HepG2 (cell line): Measurements from ENCODE around the gene FAM219B. TPM values are rescaled to one million over a fixed set of nuclear protein-coding genes. Genes with fewer than 3 reads are reported as not detected.

Source experiments
- CREM ChIP-seq, 2 experiments: sonication (generic) in 1 of 2; formaldehyde crosslinking in 1 of 2; IDR thresholded peaks; 2 replicates each; pipeline versions ENCODE4 v1.4.0 to v1.6.1; 2016 to 2020; ENCODE audit warnings: antibody characterized with exemption in 1 of 2, mild to moderate bottlenecking in 1 of 2, missing genetic modification reagents in 1 of 2
- HNRNPLL ChIP-seq: fragments of 200-400 bp; formaldehyde crosslinking; IDR thresholded peaks from 2 replicates; pipeline ENCODE4 v1.6.1; 2017; ENCODE audit warnings: mild to moderate bottlenecking, low read depth, low read length; ENCODE audit not compliant: poor library complexity, severe bottlenecking
- RFX3 ChIP-seq: IDR thresholded peaks from 2 replicates; pipeline ENCODE4 v1.6.1; 2016; ENCODE audit warnings: missing biosample characterization, missing genetic modification reagents
- SCMH1 ChIP-seq: sonication (generic); formaldehyde crosslinking; IDR thresholded peaks from 2 replicates; pipeline ENCODE4 v1.9.0; 2021; ENCODE audit warnings: missing genetic modification reagents, mild to moderate bottlenecking, borderline replicate concordance
- STAG1 ChIP-seq: sonication (generic); formaldehyde crosslinking; IDR thresholded peaks from 2 replicates; pipeline ENCODE4 v1.4.0; 2020; ENCODE audit warnings: missing genetic modification reagents
- TCF7 ChIP-seq: sonication (generic); IDR thresholded peaks from 2 replicates; pipeline ENCODE4 v1.6.1; 2016; ENCODE audit warnings: antibody characterized with exemption, low read depth
- ZC3H13 ChIP-seq: sonication (generic); formaldehyde crosslinking; IDR thresholded peaks from 2 replicates; pipeline ENCODE4 v1.8.1; 2023; ENCODE audit warnings: mild to moderate bottlenecking, missing genetic modification reagents, moderate library complexity
- ZKSCAN8 ChIP-seq: IDR thresholded peaks from 2 replicates; pipeline ENCODE4 v1.6.1; 2016; ENCODE audit warnings: borderline replicate concordance, missing genetic modification reagents, missing compliant biosample characterization
- ZNF430 ChIP-seq: sonication (generic); formaldehyde crosslinking; IDR thresholded peaks from 2 replicates; pipeline ENCODE4 v1.9.0; 2021; ENCODE audit warnings: mild to moderate bottlenecking, missing genetic modification reagents
- ZNF451 ChIP-seq: sonication (generic); formaldehyde crosslinking; IDR thresholded peaks from 2 replicates; pipeline ENCODE4 v1.5.0; 2020; ENCODE audit warnings: mild to moderate bottlenecking, missing genetic modification reagents
- ZNF468 ChIP-seq: sonication (generic); formaldehyde crosslinking; IDR thresholded peaks from 2 replicates; pipeline ENCODE4 v1.8.0; 2022; ENCODE audit warnings: mild to moderate bottlenecking, moderate library complexity, missing genetic modification reagents
- ZNF841 ChIP-seq: sonication (generic); formaldehyde crosslinking; IDR thresholded peaks from 2 replicates; pipeline ENCODE4 v1.8.1; 2023; ENCODE audit warnings: missing genetic modification reagents, borderline replicate concordance
- polyA plus RNA-seq, 8 experiments: library from polyadenylated mRNA; depleted of rRNA in 3 of 8; stranded (reverse) in 7 of 8; unstranded in 1 of 8; fragments of >200 nt; fragmentation: Illumina TruSeq in 4 of 8; extraction: Trizol in 4 of 8; gene quantifications; 2 replicates each; pipeline versions ENCODE4 v1.2.1 to v1.2.3, GENCODE V29; 2011 to 2016; ENCODE audit warnings: low read depth in 4 of 8, missing spikeins in 1 of 8, mixed read lengths in 1 of 8; ENCODE audit not compliant: insufficient read depth in 1 of 8
- total RNA-seq, 5 experiments: library from RNA; depleted of rRNA; stranded (reverse); fragments of >200 nt; fragmentation: Illumina TruSeq; extraction: Trizol; gene quantifications; 2 replicates each; pipeline ENCODE4 v1.2.3, GENCODE V29; 2016; ENCODE audit warnings: low read depth in 1 of 5
- TF ChIP-seq, protein P1 (sequence below): IDR thresholded peaks from 2 replicates; pipeline ENCODE4 v1.6.1; 2016
- TF ChIP-seq, protein P2 (sequence below): sonication (generic); formaldehyde crosslinking; IDR thresholded peaks from 2 replicates; pipeline ENCODE4 v1.4.0; 2020; ENCODE audit warnings: mild to moderate bottlenecking, low read depth, missing genetic modification reagents
- TF ChIP-seq, protein P3 (sequence below), 2 experiments: sonication (generic) in 1 of 2; formaldehyde crosslinking in 1 of 2; IDR thresholded peaks; 2 replicates each; pipeline versions ENCODE4 v1.4.0 to v1.6.1; 2018 to 2020; ENCODE audit warnings: missing genetic modification reagents in 2 of 2, borderline replicate concordance in 1 of 2, low read depth in 1 of 2, mild to moderate bottlenecking in 1 of 2, missing biosample characterization in 1 of 2
- TF ChIP-seq, protein P4 (sequence below): sonication (generic); formaldehyde crosslinking; IDR thresholded peaks from 2 replicates; pipeline ENCODE4 v1.4.0; 2020; ENCODE audit warnings: missing genetic modification reagents
- TF ChIP-seq, protein P5 (sequence below): sonication (generic); formaldehyde crosslinking; IDR thresholded peaks from 2 replicates; pipeline ENCODE4 v1.4.0; 2020; ENCODE audit warnings: mild to moderate bottlenecking, missing genetic modification reagents
- TF ChIP-seq, protein P6 (sequence below): sonication (generic); formaldehyde crosslinking; conservative IDR thresholded peaks from 2 replicates; pipeline ENCODE4 v1.8.0; 2022; ENCODE audit warnings: low read depth, missing genetic modification reagents
- TF ChIP-seq, protein P7 (sequence below): sonication (generic); formaldehyde crosslinking; IDR thresholded peaks from 2 replicates; pipeline ENCODE4 v1.4.0; 2020; ENCODE audit warnings: missing genetic modification reagents; ENCODE audit errors: not compliant biosample characterization

FAM219B gene
- total and polyA plus RNA-seq, 2 of the 13 experiments (the other 11 are each of a cell fraction or from before 2014, with no cell fraction given) = 36.6 to 50.2 TPM

DNA sequence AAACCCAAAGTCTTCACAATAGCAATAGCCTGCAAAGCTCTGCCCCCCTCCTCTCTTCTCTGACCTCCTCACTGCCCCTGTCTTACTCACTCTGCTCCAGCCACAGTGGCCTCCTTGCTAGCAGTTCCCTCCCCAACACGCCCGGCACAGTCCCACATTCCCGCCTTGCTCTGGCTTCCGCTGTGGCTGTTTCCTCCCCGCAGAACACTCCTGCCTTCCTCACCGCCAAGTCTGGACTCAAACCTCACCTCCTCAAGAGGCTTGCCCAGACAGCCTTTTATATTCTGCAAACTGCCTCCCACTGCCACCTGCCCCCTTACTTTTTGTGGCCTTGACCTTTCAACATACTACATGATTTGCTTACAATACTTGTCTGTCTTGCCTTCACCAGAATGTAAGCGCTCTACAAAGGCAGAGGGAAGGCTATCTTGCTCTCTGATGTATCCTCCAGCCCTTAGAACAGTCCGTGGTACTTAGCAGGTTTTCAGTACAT lies 17.2 kb downstream of the FAM219B start (continued):
- TF ChIP-seq, protein P1, sequence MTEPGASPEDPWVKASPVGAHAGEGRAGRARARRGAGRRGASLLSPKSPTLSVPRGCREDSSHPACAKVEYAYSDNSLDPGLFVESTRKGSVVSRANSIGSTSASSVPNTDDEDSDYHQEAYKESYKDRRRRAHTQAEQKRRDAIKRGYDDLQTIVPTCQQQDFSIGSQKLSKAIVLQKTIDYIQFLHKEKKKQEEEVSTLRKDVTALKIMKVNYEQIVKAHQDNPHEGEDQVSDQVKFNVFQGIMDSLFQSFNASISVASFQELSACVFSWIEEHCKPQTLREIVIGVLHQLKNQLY = no peak
- TF ChIP-seq SCMH1 (CRISPR knock-in tag) = no peak
- no peak for TF ChIP-seq ZNF430 (CRISPR knock-in tag)
- TF ChIP-seq, protein P2, sequence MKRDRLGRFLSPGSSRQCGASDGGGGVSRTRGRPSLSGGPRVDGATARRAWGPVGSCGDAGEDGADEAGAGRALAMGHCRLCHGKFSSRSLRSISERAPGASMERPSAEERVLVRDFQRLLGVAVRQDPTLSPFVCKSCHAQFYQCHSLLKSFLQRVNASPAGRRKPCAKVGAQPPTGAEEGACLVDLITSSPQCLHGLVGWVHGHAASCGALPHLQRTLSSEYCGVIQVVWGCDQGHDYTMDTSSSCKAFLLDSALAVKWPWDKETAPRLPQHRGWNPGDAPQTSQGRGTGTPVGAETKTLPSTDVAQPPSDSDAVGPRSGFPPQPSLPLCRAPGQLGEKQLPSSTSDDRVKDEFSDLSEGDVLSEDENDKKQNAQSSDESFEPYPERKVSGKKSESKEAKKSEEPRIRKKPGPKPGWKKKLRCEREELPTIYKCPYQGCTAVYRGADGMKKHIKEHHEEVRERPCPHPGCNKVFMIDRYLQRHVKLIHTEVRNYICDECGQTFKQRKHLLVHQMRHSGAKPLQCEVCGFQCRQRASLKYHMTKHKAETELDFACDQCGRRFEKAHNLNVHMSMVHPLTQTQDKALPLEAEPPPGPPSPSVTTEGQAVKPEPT (CRISPR knock-in tag) = 0 out of 2 replicates have a peak, but pooled peaks have one; percentile 21
- TF ChIP-seq, protein P3, sequence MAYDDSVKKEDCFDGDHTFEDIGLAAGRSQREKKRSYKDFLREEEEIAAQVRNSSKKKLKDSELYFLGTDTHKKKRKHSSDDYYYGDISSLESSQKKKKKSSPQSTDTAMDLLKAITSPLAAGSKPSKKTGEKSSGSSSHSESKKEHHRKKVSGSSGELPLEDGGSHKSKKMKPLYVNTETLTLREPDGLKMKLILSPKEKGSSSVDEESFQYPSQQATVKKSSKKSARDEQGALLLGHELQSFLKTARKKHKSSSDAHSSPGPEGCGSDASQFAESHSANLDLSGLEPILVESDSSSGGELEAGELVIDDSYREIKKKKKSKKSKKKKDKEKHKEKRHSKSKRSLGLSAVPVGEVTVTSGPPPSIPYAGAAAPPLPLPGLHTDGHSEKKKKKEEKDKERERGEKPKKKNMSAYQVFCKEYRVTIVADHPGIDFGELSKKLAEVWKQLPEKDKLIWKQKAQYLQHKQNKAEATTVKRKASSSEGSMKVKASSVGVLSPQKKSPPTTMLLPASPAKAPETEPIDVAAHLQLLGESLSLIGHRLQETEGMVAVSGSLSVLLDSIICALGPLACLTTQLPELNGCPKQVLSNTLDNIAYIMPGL (CRISPR knock-in tag; IDR thresholded peaks at IDR 0.05; ENCODE audit: borderline replicate concordance in 1 of 2, low read depth in 1 of 2) = no peak
- no peak for TF ChIP-seq RFX3 (CRISPR knock-in tag)
- TF ChIP-seq ZC3H13 (CRISPR knock-in tag) = no peak
- no peak for TF ChIP-seq ZNF451 (CRISPR knock-in tag)
- no peak for TF ChIP-seq HNRNPLL
- no peak for TF ChIP-seq STAG1 (CRISPR knock-in tag)
- TF ChIP-seq ZNF468 = no peak
- no peak for TF ChIP-seq TCF7
- TF ChIP-seq, protein P4, sequence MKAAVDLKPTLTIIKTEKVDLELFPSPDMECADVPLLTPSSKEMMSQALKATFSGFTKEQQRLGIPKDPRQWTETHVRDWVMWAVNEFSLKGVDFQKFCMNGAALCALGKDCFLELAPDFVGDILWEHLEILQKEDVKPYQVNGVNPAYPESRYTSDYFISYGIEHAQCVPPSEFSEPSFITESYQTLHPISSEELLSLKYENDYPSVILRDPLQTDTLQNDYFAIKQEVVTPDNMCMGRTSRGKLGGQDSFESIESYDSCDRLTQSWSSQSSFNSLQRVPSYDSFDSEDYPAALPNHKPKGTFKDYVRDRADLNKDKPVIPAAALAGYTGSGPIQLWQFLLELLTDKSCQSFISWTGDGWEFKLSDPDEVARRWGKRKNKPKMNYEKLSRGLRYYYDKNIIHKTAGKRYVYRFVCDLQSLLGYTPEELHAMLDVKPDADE (CRISPR knock-in tag) = no peak
- TF ChIP-seq ZKSCAN8 (CRISPR knock-in tag) = no peak
- TF ChIP-seq, protein P5, sequence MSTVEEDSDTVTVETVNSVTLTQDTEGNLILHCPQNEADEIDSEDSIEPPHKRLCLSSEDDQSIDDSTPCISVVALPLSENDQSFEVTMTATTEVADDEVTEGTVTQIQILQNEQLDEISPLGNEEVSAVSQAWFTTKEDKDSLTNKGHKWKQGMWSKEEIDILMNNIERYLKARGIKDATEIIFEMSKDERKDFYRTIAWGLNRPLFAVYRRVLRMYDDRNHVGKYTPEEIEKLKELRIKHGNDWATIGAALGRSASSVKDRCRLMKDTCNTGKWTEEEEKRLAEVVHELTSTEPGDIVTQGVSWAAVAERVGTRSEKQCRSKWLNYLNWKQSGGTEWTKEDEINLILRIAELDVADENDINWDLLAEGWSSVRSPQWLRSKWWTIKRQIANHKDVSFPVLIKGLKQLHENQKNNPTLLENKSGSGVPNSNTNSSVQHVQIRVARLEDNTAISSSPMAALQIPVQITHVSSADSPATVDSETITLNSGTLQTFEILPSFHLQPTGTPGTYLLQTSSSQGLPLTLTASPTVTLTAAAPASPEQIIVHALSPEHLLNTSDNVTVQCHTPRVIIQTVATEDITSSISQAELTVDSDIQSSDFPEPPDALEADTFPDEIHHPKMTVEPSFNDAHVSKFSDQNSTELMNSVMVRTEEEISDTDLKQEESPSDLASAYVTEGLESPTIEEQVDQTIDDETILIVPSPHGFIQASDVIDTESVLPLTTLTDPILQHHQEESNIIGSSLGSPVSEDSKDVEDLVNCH (CRISPR knock-in tag) = no peak
- TF ChIP-seq CREM (IDR thresholded peaks at IDR 0.05) = no peak
- TF ChIP-seq CREM (CRISPR knock-in tag; IDR thresholded peaks at IDR 0.05) = no peak
- TF ChIP-seq, protein P6, sequence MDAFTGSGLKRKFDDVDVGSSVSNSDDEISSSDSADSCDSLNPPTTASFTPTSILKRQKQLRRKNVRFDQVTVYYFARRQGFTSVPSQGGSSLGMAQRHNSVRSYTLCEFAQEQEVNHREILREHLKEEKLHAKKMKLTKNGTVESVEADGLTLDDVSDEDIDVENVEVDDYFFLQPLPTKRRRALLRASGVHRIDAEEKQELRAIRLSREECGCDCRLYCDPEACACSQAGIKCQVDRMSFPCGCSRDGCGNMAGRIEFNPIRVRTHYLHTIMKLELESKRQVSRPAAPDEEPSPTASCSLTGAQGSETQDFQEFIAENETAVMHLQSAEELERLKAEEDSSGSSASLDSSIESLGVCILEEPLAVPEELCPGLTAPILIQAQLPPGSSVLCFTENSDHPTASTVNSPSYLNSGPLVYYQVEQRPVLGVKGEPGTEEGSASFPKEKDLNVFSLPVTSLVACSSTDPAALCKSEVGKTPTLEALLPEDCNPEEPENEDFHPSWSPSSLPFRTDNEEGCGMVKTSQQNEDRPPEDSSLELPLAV = no peak
- TF ChIP-seq ZNF841 (CRISPR knock-in tag) = no peak
- TF ChIP-seq, protein P7, sequence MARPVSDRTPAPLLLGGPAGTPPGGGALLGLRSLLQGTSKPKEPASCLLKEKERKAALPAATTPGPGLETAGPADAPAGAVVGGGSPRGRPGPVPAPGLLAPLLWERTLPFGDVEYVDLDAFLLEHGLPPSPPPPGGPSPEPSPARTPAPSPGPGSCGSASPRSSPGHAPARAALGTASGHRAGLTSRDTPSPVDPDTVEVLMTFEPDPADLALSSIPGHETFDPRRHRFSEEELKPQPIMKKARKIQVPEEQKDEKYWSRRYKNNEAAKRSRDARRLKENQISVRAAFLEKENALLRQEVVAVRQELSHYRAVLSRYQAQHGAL = no peak
